ENCODE results near the gene FZD10. TPM values are rescaled to one million over a fixed set of nuclear protein-coding genes. Genes with fewer than 3 reads are reported as not detected.

Gene FZD10
- total and polyA plus RNA-seq, 2 of the 4 experiments (the other 2 are of a cell fraction) = not detected

- no peak overlapping the region for H3K4me3 ChIP-seq (ENCODE audit: insufficient read depth, low read depth, low read length)
- POLR2A ChIA-PET (ENCODE audit: unreplicated experiment) = no interaction called here
- H3K18ac ChIP-seq (ENCODE audit: low read depth, low read length) = no peak overlapping the region
- H3K79me1 ChIP-seq (ENCODE audit: low read depth in 1 of 2, low read length in 2 of 2) = no peaks in the 10 kb centered on the region
- no peak overlapping the region for H2AFZ ChIP-seq (replicated peaks; ENCODE audit: low read length, poor library complexity)
- no peak overlapping the region for H3K56ac ChIP-seq (ENCODE audit: extremely low read depth, insufficient read depth, low read length)
- no peak overlapping the region for H2AK5ac ChIP-seq (ENCODE audit: low read depth, low read length)
- H2BK20ac ChIP-seq (ENCODE audit: low read depth, low read length) = no peak overlapping the region
- no peak overlapping the region for H3K23ac ChIP-seq (ENCODE audit: low read depth, low read length)
- H3K9me3 ChIP-seq (ENCODE audit: control insufficient read depth, insufficient read depth, low read length) = peaks cover 6% of the 10 kb centered on the region; the same call in 1 of the 2 replicates
- H3K27ac ChIP-seq (ENCODE audit: insufficient read depth, low read length) = no peak overlapping the region
- no peaks in the 10 kb centered on the region for H3K36me3 ChIP-seq (ENCODE audit: control insufficient read depth, insufficient read depth, low read length)
- H3K9ac ChIP-seq (ENCODE audit: low read depth, low read length) = no peak overlapping the region
- H3K27me3 ChIP-seq (ENCODE audit: control insufficient read depth, insufficient read depth, low read length) = no peaks in the 10 kb centered on the region
- H4K20me1 ChIP-seq (ENCODE audit: insufficient read depth, low read length) = no peaks in the 10 kb centered on the region
- H3K4me1 ChIP-seq (ENCODE audit: control insufficient read depth, insufficient read depth, low read length) = no peaks in the 10 kb centered on the region
- no peak overlapping the region for H3K4ac ChIP-seq (ENCODE audit: low read depth, low read length)
- no peak overlapping the region for H2AK9ac ChIP-seq (replicated peaks; ENCODE audit: low read depth, low read length, poor library complexity)
- H3K4me2 ChIP-seq (ENCODE audit: low read depth, low read length) = no peak overlapping the region
- in situ Hi-C loops (cut with MboI; ENCODE audit: low sequenced_read_pairs) = no loop called here
- dilution Hi-C loops (cut with HindIII; ENCODE audit: low sequenced_read_pairs, unreplicated experiment) = no loop called here
- ATAC-seq (ENCODE audit: low read depth) = no peak
- no peak for DNase-seq
- H4K5ac ChIP-seq (ENCODE audit: low read depth, low read length) = no peak overlapping the region
- H2BK15ac ChIP-seq (ENCODE audit: low read depth, low read length) = no peak overlapping the region
- no peak for TF ChIP-seq NFE2L2 (IDR thresholded peaks at IDR 0.05; ENCODE audit: low read depth, low read length)
- BruUV-seq (replicated peaks) = no TSS peak
- H4K8ac ChIP-seq (ENCODE audit: low read depth in 2 of 2, low read length in 2 of 2) = no peak overlapping the region
- H3K14ac ChIP-seq (replicated peaks; ENCODE audit: low read depth, low read length) = no peak overlapping the region
- H2BK120ac ChIP-seq (ENCODE audit: low read depth, low read length) = no peak overlapping the region
- H3K9me1 ChIP-seq (ENCODE audit: insufficient read depth, low read length) = no peaks in the 10 kb centered on the region
- H2BK5ac ChIP-seq (ENCODE audit: low read depth, low read length, poor library complexity, severe bottlenecking) = no peak overlapping the region
- no peak overlapping the region for H4K91ac ChIP-seq (ENCODE audit: insufficient read depth, low read depth, low read length)
- CTCF ChIA-PET = no interaction called here
- 5% methylated on average over 34 of the region's 78 CpGs; no CpG with 5 or more reads in 1 of the 2 experiments for WGBS, 2 experiments (ENCODE audit: extremely low coverage in 2 of 2, insufficient read length in 1 of 2)
- intact Hi-C loops (cut with micrococcal nuclease) = no loop called here
Measured at GRCh38 chr12:130162745-130163460, 639 bp downstream of the FZD10 start.

All from IMR-90 (cell line).